IMR-90 (cell line): ENCODE results near the gene ACAD9. TPM values are rescaled to one million over a fixed set of nuclear protein-coding genes. Genes with fewer than 3 reads are reported as not detected.
"Not testable (repeated sequence)": the region's sequence is repeated elsewhere in the genome, so short reads cannot be mapped to it uniquely, and the experiment has no call there.

Experiments
- ATAC-seq: fragments of 200-7000 bp; cut with Tn5 transposase; 2 replicates; pipeline ENCODE4 v1.9.1; 2020; ENCODE audit warnings: low read depth, mild to moderate bottlenecking, moderate library complexity
- BruUV-seq: library from RNA; stranded (reverse); fragments of 400-500 nt; replicated peaks from 2 replicates; lab custom pipeline; 2021; lab: Mats Ljungman, UMichigan
- CTCF ChIA-PET: fragments of 300-600 bp; formaldehyde crosslinking; extraction: SDS; loops from one replicate; lab custom pipeline; 2021; ENCODE audit warnings: antibody characterized with exemption; lab: Yijun Ruan, JAX
- POLR2A ChIA-PET: fragments of 300-600 bp; sonication (Branson Sonifier 250); formaldehyde crosslinking; loops from one replicate; lab custom pipeline; 2022; ENCODE audit warnings: antibody characterized with exemption; ENCODE audit not compliant: unreplicated experiment; lab: Charles Lee
- DNase-seq: peaks from one replicate; pipeline ENCODE4 v3.0.0; 2013
- H2AFZ ChIP-seq: replicated peaks from 2 replicates; pipeline ENCODE3; 2013; ENCODE audit warnings: low read length, mild to moderate bottlenecking; ENCODE audit not compliant: poor library complexity
- H2AK5ac ChIP-seq: 2 replicates; pipeline ENCODE4 v1.6.1; 2013; ENCODE audit warnings: low read depth, low read length, inconsistent platforms
- H2AK9ac ChIP-seq: replicated peaks from 2 replicates; pipeline ENCODE3; 2013; ENCODE audit warnings: mild to moderate bottlenecking, low read depth, low read length, moderate library complexity; ENCODE audit not compliant: poor library complexity
- H2BK120ac ChIP-seq: 2 replicates; pipeline ENCODE4 v1.6.1; 2013; ENCODE audit warnings: low read depth, low read length, inconsistent platforms
- H2BK15ac ChIP-seq: 3 replicates; pipeline ENCODE4 v1.6.1; 2013; ENCODE audit warnings: low read depth, low read length, inconsistent platforms
- H2BK20ac ChIP-seq: 2 replicates; pipeline ENCODE4 v1.6.1; 2013; ENCODE audit warnings: low read depth, mild to moderate bottlenecking, inconsistent platforms, low read length, moderate library complexity
- H2BK5ac ChIP-seq: 2 replicates; pipeline ENCODE4 v1.6.1; 2013; ENCODE audit warnings: mild to moderate bottlenecking, low read depth, low read length, inconsistent platforms; ENCODE audit not compliant: poor library complexity, severe bottlenecking
- H3K14ac ChIP-seq: replicated peaks from 2 replicates; pipeline ENCODE4 v1.6.1; 2013; ENCODE audit warnings: low read depth, low read length, inconsistent platforms
- H3K18ac ChIP-seq: 2 replicates; pipeline ENCODE4 v1.6.1; 2013; ENCODE audit warnings: low read depth, low read length, control low read depth
- H3K23ac ChIP-seq: 2 replicates; pipeline ENCODE4 v1.6.1; 2013; ENCODE audit warnings: low read depth, low read length, inconsistent platforms
- H3K27ac ChIP-seq: 2 replicates; pipeline ENCODE4 v1.5.1; 2013; ENCODE audit warnings: mild to moderate bottlenecking, control low read depth, low read length; ENCODE audit not compliant: insufficient read depth
- H3K27me3 ChIP-seq: 2 replicates; pipeline ENCODE4 v1.6.1; 2013; ENCODE audit warnings: low read length; ENCODE audit not compliant: control insufficient read depth, insufficient read depth
- H3K36me3 ChIP-seq: 2 replicates; pipeline ENCODE4 v1.6.1; 2013; ENCODE audit warnings: low read length, mixed read lengths; ENCODE audit not compliant: control insufficient read depth, insufficient read depth
- H3K4ac ChIP-seq: 2 replicates; pipeline ENCODE4 v1.6.1; 2013; ENCODE audit warnings: low read depth, low read length, inconsistent platforms
- H3K4me1 ChIP-seq: 2 replicates; pipeline ENCODE4 v1.6.1; 2013; ENCODE audit warnings: low read length, mixed read lengths; ENCODE audit not compliant: control insufficient read depth, insufficient read depth
- H3K4me2 ChIP-seq: 2 replicates; pipeline ENCODE4 v1.6.1; 2013; ENCODE audit warnings: low read depth, mild to moderate bottlenecking, control low read depth, low read length, moderate library complexity
- H3K4me3 ChIP-seq: 2 replicates; pipeline ENCODE4 v1.5.1; 2013; ENCODE audit warnings: low read depth, mild to moderate bottlenecking, control low read depth, low read length, moderate library complexity; ENCODE audit not compliant: insufficient read depth
- H3K56ac ChIP-seq: 2 replicates; pipeline ENCODE4 v1.6.1; 2013; ENCODE audit warnings: low read length, inconsistent platforms; ENCODE audit not compliant: insufficient read depth; ENCODE audit errors: extremely low read depth
- H3K79me1 ChIP-seq, 2 experiments: 2 replicates each; pipeline ENCODE4 v1.6.1; 2013; ENCODE audit warnings: low read length in 2 of 2, inconsistent platforms in 1 of 2, low read depth in 1 of 2
- H3K9ac ChIP-seq: 2 replicates; pipeline ENCODE4 v1.6.1; 2013; ENCODE audit warnings: low read depth, low read length, control low read depth
- H3K9me1 ChIP-seq: 2 replicates; pipeline ENCODE4 v1.6.1; 2013; ENCODE audit warnings: low read length, inconsistent platforms; ENCODE audit not compliant: insufficient read depth
- H3K9me3 ChIP-seq: 2 replicates; pipeline ENCODE4 v1.6.1; 2013; ENCODE audit warnings: low read length; ENCODE audit not compliant: control insufficient read depth, insufficient read depth
- H4K20me1 ChIP-seq: 2 replicates; pipeline ENCODE4 v1.6.1; 2013; ENCODE audit warnings: low read length, inconsistent platforms; ENCODE audit not compliant: insufficient read depth
- H4K5ac ChIP-seq: 2 replicates; pipeline ENCODE4 v1.6.1; 2013; ENCODE audit warnings: mild to moderate bottlenecking, low read depth, low read length, control low read depth
- H4K8ac ChIP-seq, 2 experiments: 2 replicates each; pipeline ENCODE4 v1.6.1; 2013; ENCODE audit warnings: low read depth in 2 of 2, low read length in 2 of 2, control low read depth in 1 of 2, inconsistent platforms in 1 of 2
- H4K91ac ChIP-seq: 2 replicates; pipeline ENCODE4 v1.6.1; 2013; ENCODE audit warnings: low read depth, low read length, inconsistent platforms; ENCODE audit not compliant: insufficient read depth
- CEBPB ChIP-seq: IDR thresholded peaks from 2 replicates; pipeline ENCODE4 v1.6.1; 2012; ENCODE audit warnings: low read depth, low read length, improper control_type of control experiment
- CHD1 ChIP-seq: IDR thresholded peaks from 2 replicates; pipeline ENCODE4 v1.6.1; 2012; ENCODE audit warnings: low read depth, low read length, improper control_type of control experiment
- MAZ ChIP-seq: IDR thresholded peaks from 2 replicates; pipeline ENCODE4 v1.6.1; 2012; ENCODE audit warnings: low read depth, mild to moderate bottlenecking, low read length, improper control_type of control experiment, moderate library complexity, borderline replicate concordance
- RAD21 ChIP-seq: IDR thresholded peaks from 2 replicates; pipeline ENCODE4 v1.6.1; 2012; ENCODE audit warnings: low read length, improper control_type of control experiment
- RCOR1 ChIP-seq: IDR thresholded peaks from 2 replicates; pipeline ENCODE4 v1.6.1; 2012; ENCODE audit warnings: mild to moderate bottlenecking, low read length, improper control_type of control experiment; ENCODE audit not compliant: insufficient replicate concordance
- RFX5 ChIP-seq: IDR thresholded peaks from 2 replicates; pipeline ENCODE4 v1.8.0; 2012; ENCODE audit warnings: low read depth, mild to moderate bottlenecking, low read length, moderate library complexity
- WGBS, 2 experiments: methylation state at CpG; one replicate each; pipeline versions ENCODE4 v1.1.5 to v1.1.7; 2013; ENCODE audit warnings: missing lambda C conversion rate in 2 of 2; ENCODE audit not compliant: insufficient read length in 1 of 2; ENCODE audit errors: extremely low coverage in 2 of 2; 5-methylcytosine and 5-hydroxymethylcytosine counted together
- dilution Hi-C: fragments of 300-500 bp; cut with HindIII; formaldehyde crosslinking; loops from one replicate; pipeline ENCODE4 v1.14.3; 2018; ENCODE audit warnings: low sequenced_read_pairs; ENCODE audit not compliant: unreplicated experiment
- in situ Hi-C: fragments of 300-500 bp; cut with MboI; formaldehyde crosslinking; loops from 3 replicates; pipeline ENCODE4 v1.14.3; 2019; ENCODE audit warnings: low sequenced_read_pairs, inconsistent platforms, mixed read lengths
- intact Hi-C: fragments of 100-400 bp; cut with micrococcal nuclease; formaldehyde crosslinking; loops from 2 replicates; pipeline ENCODE4 v1.10.0; 2022
- polyA plus RNA-seq, 3 experiments: library from polyadenylated mRNA; depleted of rRNA; stranded (reverse); fragments of >200 nt; gene quantifications; 2 replicates each; pipeline ENCODE4 v1.2.3, GENCODE V29; 2012; ENCODE audit warnings: low replicate concordance in 1 of 3
- total RNA-seq: library from RNA; depleted of rRNA; stranded (reverse); fragments of >200 nt; gene quantifications from 2 replicates; pipeline ENCODE4 v1.2.3, GENCODE V29; 2012

The ACAD9 gene
- total and polyA plus RNA-seq, 2 of the 4 experiments (the other 2 are of a cell fraction), result 31.2 to 41.3 TPM

- no peak for TF ChIP-seq CEBPB
- peak; percentile 79 for TF ChIP-seq MAZ
- no peak for TF ChIP-seq RFX5
- TF ChIP-seq CHD1, result no peak
- TF ChIP-seq RCOR1, result peak; percentile 89
- TF ChIP-seq RAD21, result no peak; the same call in 1 of the 2 replicates
These were observed at the start of gene ACAD9 (continued) for GRCh38 chr3:128879125-128879969.

GRCh38 chr3:128829925-128830625 lies 49.3 kb upstream of the ACAD9 start:
- H3K4me2 ChIP-seq, dilution Hi-C loops, H4K8ac ChIP-seq, H3K4me3 ChIP-seq, H4K91ac ChIP-seq, intact Hi-C loops, H2AK5ac ChIP-seq, H2BK120ac ChIP-seq, H2BK15ac ChIP-seq, H2BK20ac ChIP-seq, DNase-seq, H3K79me1 ChIP-seq, H3K9ac ChIP-seq, H3K14ac ChIP-seq, BruUV-seq, in situ Hi-C loops, H3K4me1 ChIP-seq, CTCF ChIA-PET, H2BK5ac ChIP-seq, H3K36me3 ChIP-seq, H3K23ac ChIP-seq, H3K56ac ChIP-seq, H3K27ac ChIP-seq, H3K27me3 ChIP-seq, ATAC-seq, H2AK9ac ChIP-seq, POLR2A ChIA-PET, H3K4ac ChIP-seq, H4K20me1 ChIP-seq, H3K18ac ChIP-seq, H2AFZ ChIP-seq, H3K9me1 ChIP-seq, H4K5ac ChIP-seq, H3K9me3 ChIP-seq: not testable (repeated sequence)
- WGBS, 2 experiments, result 20% methylated on average over 1 of the region's 7 CpGs; no CpG with 5 or more reads in 1 of the 2 experiments
